H9 (cell line): ENCODE measurements around the gene FLVCR1. TPM values are rescaled to one million over a fixed set of nuclear protein-coding genes. Genes with fewer than 3 reads are reported as not detected.

ENCODE experiments used
- DNase-seq: peaks from one replicate; pipeline ENCODE4 v3.0.0-alpha.2; 2017
- H2AFZ ChIP-seq: one replicate; pipeline ENCODE4 v1.6.1; 2013; ENCODE audit warnings: mild to moderate bottlenecking, low read length, control low read depth, moderate library complexity
- H2AK5ac ChIP-seq: 2 replicates; pipeline ENCODE4 v1.6.1; 2013; ENCODE audit warnings: low read length, control low read depth, mixed read lengths; ENCODE audit not compliant: insufficient read length
- H2BK120ac ChIP-seq: one replicate; pipeline ENCODE4 v1.6.1; 2013; ENCODE audit warnings: low read depth, mild to moderate bottlenecking, low read length, control low read depth, inconsistent platforms; ENCODE audit not compliant: poor library complexity, severe bottlenecking
- H2BK12ac ChIP-seq: 2 replicates; pipeline ENCODE4 v1.6.1; 2013; ENCODE audit warnings: low read length, control low read depth, mixed read lengths, low read depth; ENCODE audit not compliant: insufficient read length
- H2BK15ac ChIP-seq: 2 replicates; pipeline ENCODE4 v1.6.1; 2013; ENCODE audit warnings: low read depth, low read length, control low read depth
- H2BK20ac ChIP-seq: one replicate; pipeline ENCODE4 v1.6.1; 2013; ENCODE audit warnings: low read depth, mild to moderate bottlenecking, low read length, control low read depth, inconsistent platforms; ENCODE audit not compliant: poor library complexity, severe bottlenecking
- H2BK5ac ChIP-seq: 2 replicates; pipeline ENCODE4 v1.6.1; 2013; ENCODE audit warnings: low read length, control low read depth, mixed read lengths; ENCODE audit not compliant: insufficient read length
- H3K14ac ChIP-seq: 2 replicates; pipeline ENCODE4 v1.6.1; 2013; ENCODE audit warnings: low read length, control low read depth; ENCODE audit not compliant: insufficient read depth
- H3K18ac ChIP-seq: 2 replicates; pipeline ENCODE4 v1.6.1; 2013; ENCODE audit warnings: low read depth, mild to moderate bottlenecking, mixed read lengths, low read length, control low read depth; ENCODE audit not compliant: insufficient read length
- H3K23ac ChIP-seq: 2 replicates; pipeline ENCODE4 v1.6.1; 2013; ENCODE audit warnings: low read length, control low read depth, mixed read lengths, low read depth; ENCODE audit not compliant: insufficient read length
- H3K23me2 ChIP-seq: 2 replicates; pipeline ENCODE4 v1.6.1; 2013; ENCODE audit warnings: low read depth, mild to moderate bottlenecking, mixed read lengths, low read length, control low read depth; ENCODE audit not compliant: insufficient read length, poor library complexity, severe bottlenecking
- H3K27ac ChIP-seq: 2 replicates; pipeline ENCODE4 v1.5.1; 2013; ENCODE audit warnings: low read length, control low read depth, mixed read lengths, low read depth; ENCODE audit not compliant: insufficient read length
- H3K27me3 ChIP-seq: 2 replicates; pipeline ENCODE4 v1.6.1; 2013; ENCODE audit warnings: low read length, control low read depth, inconsistent platforms; ENCODE audit not compliant: insufficient read depth
- H3K4ac ChIP-seq: 2 replicates; pipeline ENCODE4 v1.6.1; 2013; ENCODE audit warnings: low read depth, mild to moderate bottlenecking, control low read depth, inconsistent platforms, low read length, moderate library complexity
- H3K4me1 ChIP-seq: 2 replicates; pipeline ENCODE4 v1.6.1; 2013; ENCODE audit warnings: low read length, control low read depth, inconsistent platforms; ENCODE audit not compliant: insufficient read depth
- H3K4me2 ChIP-seq: 2 replicates; pipeline ENCODE4 v1.6.1; 2013; ENCODE audit warnings: low read length, control low read depth, mixed read lengths; ENCODE audit not compliant: insufficient read length, insufficient read depth
- H3K56ac ChIP-seq: 2 replicates; pipeline ENCODE4 v1.6.1; 2013; ENCODE audit warnings: low read depth, mild to moderate bottlenecking, mixed read lengths, low read length, control low read depth; ENCODE audit not compliant: insufficient read length
- H3K79me1 ChIP-seq: 2 replicates; pipeline ENCODE4 v1.6.1; 2013; ENCODE audit warnings: low read depth, mild to moderate bottlenecking, moderate library complexity, low read length, control low read depth, inconsistent platforms; ENCODE audit not compliant: insufficient read depth, poor library complexity, severe bottlenecking
- H3K79me2 ChIP-seq: 2 replicates; pipeline ENCODE4 v1.6.1; 2013; ENCODE audit warnings: low read length, control low read depth, inconsistent platforms; ENCODE audit not compliant: insufficient read depth
- H3K9ac ChIP-seq: 2 replicates; pipeline ENCODE4 v1.6.1; 2013; ENCODE audit warnings: low read length, control low read depth, mixed read lengths; ENCODE audit not compliant: insufficient read length; ENCODE audit errors: extremely low read depth
- H3K9me3 ChIP-seq: one replicate; pipeline ENCODE4 v1.6.1; 2013; ENCODE audit warnings: low read depth, low read length, inconsistent platforms; ENCODE audit not compliant: control insufficient read depth
- H3T11ph ChIP-seq: one replicate; pipeline ENCODE4 v1.6.1; 2013; ENCODE audit warnings: mild to moderate bottlenecking, low read length, control low read depth, inconsistent platforms
- H4K20me1 ChIP-seq: one replicate; pipeline ENCODE4 v1.6.1; 2013; ENCODE audit not compliant: control insufficient read depth, insufficient read length, insufficient read depth
- H4K5ac ChIP-seq: 2 replicates; pipeline ENCODE4 v1.6.1; 2013; ENCODE audit warnings: low read depth, mild to moderate bottlenecking, mixed read lengths, low read length, control low read depth; ENCODE audit not compliant: insufficient read length
- H4K8ac ChIP-seq: replicated peaks from 2 replicates; pipeline ENCODE4 v1.6.1; 2013; ENCODE audit warnings: low read length, control low read depth, mixed read lengths, low read depth; ENCODE audit not compliant: insufficient read length
- H4K91ac ChIP-seq: 2 replicates; pipeline ENCODE4 v1.6.1; 2013; ENCODE audit warnings: low read depth, mild to moderate bottlenecking, moderate library complexity, mixed read lengths, low read length, control low read depth; ENCODE audit not compliant: insufficient read length
- H3K27ac Mint-ChIP-seq, 3 experiments: 2 replicates in 2 of 3; 3 replicates in 1 of 3; pipeline ENCODE4 v1.8.0; 2020 to 2021; ENCODE audit warnings: mixed read lengths in 3 of 3, mild to moderate bottlenecking in 1 of 3, moderate library complexity in 1 of 3
- H3K27me3 Mint-ChIP-seq: 2 replicates; pipeline ENCODE4 v1.8.0; 2021; ENCODE audit warnings: low read depth, mild to moderate bottlenecking, moderate library complexity, mixed read lengths
- H3K36me3 Mint-ChIP-seq, 3 experiments: 2 replicates in 2 of 3; 3 replicates in 1 of 3; pipeline ENCODE4 v1.8.0; 2020 to 2021; ENCODE audit warnings: low read depth in 3 of 3, mixed read lengths in 3 of 3; ENCODE audit not compliant: insufficient read depth in 1 of 3
- H3K4me1 Mint-ChIP-seq, 2 experiments: 2 replicates each; pipeline ENCODE4 v1.8.0; 2020; ENCODE audit warnings: mixed read lengths in 2 of 2
- H3K4me3 Mint-ChIP-seq, 2 experiments: 2 replicates in 1 of 2; 3 replicates in 1 of 2; pipeline ENCODE4 v1.8.0; 2020 to 2021; ENCODE audit warnings: mild to moderate bottlenecking in 2 of 2, mixed read lengths in 2 of 2, moderate library complexity in 1 of 2
- H3K9me3 Mint-ChIP-seq, 2 experiments: 2 replicates in 1 of 2; 3 replicates in 1 of 2; pipeline ENCODE4 v1.8.0; 2020; ENCODE audit warnings: mild to moderate bottlenecking in 2 of 2, mixed read lengths in 2 of 2, moderate library complexity in 1 of 2
- WGBS: extraction: QIAGEN DNeasy Blood & Tissue Kit; methylation state at CpG from one replicate; pipeline ENCODE4 v1.1.7; 2013; ENCODE audit warnings: missing lambda C conversion rate, low lambda C conversion rate, mixed read lengths; ENCODE audit not compliant: insufficient read length; ENCODE audit errors: extremely low coverage; 5-methylcytosine and 5-hydroxymethylcytosine counted together
- total RNA-seq: library from RNA; stranded (reverse); gene quantifications from 2 replicates; pipeline ENCODE4 v1.2.1, GENCODE V29; 2021
- TF ChIP-seq, protein P1 (sequence below): fragments of 200-600 bp; sonication (generic); conservative IDR thresholded peaks from 3 replicates; pipeline ENCODE4 v1.8.0; 2021; ENCODE audit warnings: antibody characterized with exemption, mild to moderate bottlenecking

Gene FLVCR1
- total RNA-seq, 1 experiment from 2014 or later: 55.2 TPM

DNA sequence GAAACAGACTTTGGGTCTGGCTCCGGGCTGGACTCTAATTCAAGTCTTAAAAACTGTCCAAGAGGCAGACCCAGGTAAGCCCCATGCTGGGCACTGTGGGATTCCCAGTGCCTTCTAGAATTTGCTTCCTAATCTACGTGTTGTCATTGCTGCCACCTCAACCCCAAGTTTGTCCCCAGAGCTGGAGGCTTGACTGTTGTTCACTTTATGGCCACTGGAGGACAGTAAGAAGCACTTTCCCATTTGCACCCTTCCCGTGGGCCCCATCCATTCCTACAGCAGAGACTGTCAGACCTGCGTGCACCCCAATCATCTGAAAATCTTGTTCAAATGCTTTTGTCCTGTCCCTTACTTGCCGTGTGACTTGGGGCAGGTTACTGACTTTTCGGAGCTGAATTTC, 62.8 kb downstream of the FLVCR1 start:
- H3K4me2 ChIP-seq: no peak overlapping the region
- no peak overlapping the region for H3K18ac ChIP-seq
- no peak overlapping the region for H3K14ac ChIP-seq
- H3K9me3 ChIP-seq: no peaks in the 10 kb centered on the region
- no peak overlapping the region for H3K9ac ChIP-seq
- no peak overlapping the region for H2AFZ ChIP-seq
- H4K91ac ChIP-seq: no peak overlapping the region
- no peak overlapping the region for H2BK5ac ChIP-seq
- no peaks in the 10 kb centered on the region for H3K79me1 ChIP-seq
- no peak overlapping the region for H3T11ph ChIP-seq
- Mint-ChIP-seq H3K27me3 (peaks cover 3% of the 10 kb centered on the region; the same call in 1 of the 2 replicates), H3K36me3 (peaks cover 17 to 30% (median 19%) of the 10 kb centered on the region in 3 experiments), H3K4me1 (peaks cover 37 to 43% of the 10 kb centered on the region in 2 experiments), H3K9me3 (peaks cover 1 to 5% of the 10 kb centered on the region in 2 experiments; a peak in 2 of 5 replicates), H3K4me3 (no peak overlapping the region; a peak in 1 of 5 replicates), H3K27ac (no peak overlapping the region; a peak in 2 of 7 replicates)
- H3K27ac ChIP-seq: no peak overlapping the region
- no peak overlapping the region for H3K23ac ChIP-seq
- H3K23me2 ChIP-seq: no peaks in the 10 kb centered on the region
- H2BK15ac ChIP-seq: no peak overlapping the region
- no peak overlapping the region for H2BK12ac ChIP-seq
- H3K27me3 ChIP-seq: no peaks in the 10 kb centered on the region
- no peak overlapping the region for H2BK20ac ChIP-seq
- no peak overlapping the region for H2BK120ac ChIP-seq
- H4K5ac ChIP-seq: no peak overlapping the region
- no peak overlapping the region for H2AK5ac ChIP-seq
- H3K56ac ChIP-seq: no peak overlapping the region
- H4K20me1 ChIP-seq: no peaks in the 10 kb centered on the region
- no CpG with 5 or more reads among the region's 6 CpGs for WGBS
- no peaks in the 10 kb centered on the region for H3K79me2 ChIP-seq
- TF ChIP-seq, protein P1, sequence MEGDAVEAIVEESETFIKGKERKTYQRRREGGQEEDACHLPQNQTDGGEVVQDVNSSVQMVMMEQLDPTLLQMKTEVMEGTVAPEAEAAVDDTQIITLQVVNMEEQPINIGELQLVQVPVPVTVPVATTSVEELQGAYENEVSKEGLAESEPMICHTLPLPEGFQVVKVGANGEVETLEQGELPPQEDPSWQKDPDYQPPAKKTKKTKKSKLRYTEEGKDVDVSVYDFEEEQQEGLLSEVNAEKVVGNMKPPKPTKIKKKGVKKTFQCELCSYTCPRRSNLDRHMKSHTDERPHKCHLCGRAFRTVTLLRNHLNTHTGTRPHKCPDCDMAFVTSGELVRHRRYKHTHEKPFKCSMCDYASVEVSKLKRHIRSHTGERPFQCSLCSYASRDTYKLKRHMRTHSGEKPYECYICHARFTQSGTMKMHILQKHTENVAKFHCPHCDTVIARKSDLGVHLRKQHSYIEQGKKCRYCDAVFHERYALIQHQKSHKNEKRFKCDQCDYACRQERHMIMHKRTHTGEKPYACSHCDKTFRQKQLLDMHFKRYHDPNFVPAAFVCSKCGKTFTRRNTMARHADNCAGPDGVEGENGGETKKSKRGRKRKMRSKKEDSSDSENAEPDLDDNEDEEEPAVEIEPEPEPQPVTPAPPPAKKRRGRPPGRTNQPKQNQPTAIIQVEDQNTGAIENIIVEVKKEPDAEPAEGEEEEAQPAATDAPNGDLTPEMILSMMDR: peak; percentile 65
- peak; percentile 51 for DNase-seq
- H3K4me1 ChIP-seq: no peaks in the 10 kb centered on the region; the same call in 1 of the 2 replicates
- no peak overlapping the region for H4K8ac ChIP-seq
- no peak overlapping the region for H3K4ac ChIP-seq
